ENCODE results near the gene BMPR1A.
"Not testable (repeated sequence)": the region's sequence is repeated elsewhere in the genome, so short reads cannot be mapped to it uniquely, and the experiment has no call there.

BMPR1A gene

DNA sequence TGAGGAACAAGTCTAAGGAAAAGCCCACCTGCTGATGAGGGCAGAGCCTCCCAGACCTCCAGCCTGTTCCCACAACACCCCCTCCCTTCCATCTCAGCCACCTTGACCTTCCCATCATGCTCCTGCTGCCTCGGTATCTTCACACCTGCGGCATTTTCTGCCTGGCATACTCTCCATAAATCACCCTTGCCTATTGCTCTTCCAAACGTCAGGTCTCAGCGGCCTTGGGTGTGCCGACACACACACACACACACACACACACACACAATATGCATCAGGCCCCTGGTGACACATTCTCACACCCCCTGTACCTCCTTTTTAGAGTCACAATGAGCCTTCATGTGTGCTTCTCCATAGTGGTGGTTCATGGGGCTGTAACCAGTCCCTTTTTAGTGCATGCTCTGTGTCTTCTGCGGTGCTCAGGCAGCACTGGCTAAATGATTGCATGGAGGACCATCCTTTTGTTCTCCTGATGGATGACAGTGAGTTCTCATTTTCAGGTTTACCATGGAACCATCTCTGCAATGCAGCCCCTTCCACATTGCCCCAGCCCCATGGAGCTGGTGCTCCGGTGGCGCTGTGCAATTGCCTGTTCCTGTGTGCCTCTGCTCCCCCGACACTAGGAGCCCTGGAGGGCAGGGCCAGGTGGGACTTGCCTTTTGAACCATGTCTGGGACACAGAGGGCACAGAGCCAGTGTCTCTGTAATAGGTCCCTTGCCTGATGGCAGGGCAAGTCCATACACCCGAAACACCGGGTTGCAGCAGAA, 216.4 kb downstream of the BMPR1A start:
- DNase-seq = no peak

DNA sequence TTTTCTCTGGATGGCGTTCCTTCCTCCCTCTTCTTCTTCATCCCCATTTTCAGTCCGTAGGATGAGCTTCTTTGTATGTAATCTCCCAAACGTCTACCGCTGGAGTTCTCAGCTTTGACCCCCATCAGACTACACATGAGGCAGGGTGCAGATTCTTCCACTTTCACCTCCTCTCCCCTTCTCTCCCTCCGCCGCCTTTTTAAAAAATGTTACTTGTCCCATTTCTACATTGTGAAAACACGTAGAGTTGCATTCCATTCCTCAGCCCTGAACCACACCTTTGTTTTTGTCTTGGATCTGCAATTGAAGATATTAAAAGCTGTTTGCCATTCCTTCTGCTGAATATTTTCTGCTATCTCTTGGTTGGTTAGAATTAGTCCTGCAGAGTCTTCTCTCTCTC, 218.1 kb downstream of the BMPR1A start:
- DNase-seq = no peak

DNA sequence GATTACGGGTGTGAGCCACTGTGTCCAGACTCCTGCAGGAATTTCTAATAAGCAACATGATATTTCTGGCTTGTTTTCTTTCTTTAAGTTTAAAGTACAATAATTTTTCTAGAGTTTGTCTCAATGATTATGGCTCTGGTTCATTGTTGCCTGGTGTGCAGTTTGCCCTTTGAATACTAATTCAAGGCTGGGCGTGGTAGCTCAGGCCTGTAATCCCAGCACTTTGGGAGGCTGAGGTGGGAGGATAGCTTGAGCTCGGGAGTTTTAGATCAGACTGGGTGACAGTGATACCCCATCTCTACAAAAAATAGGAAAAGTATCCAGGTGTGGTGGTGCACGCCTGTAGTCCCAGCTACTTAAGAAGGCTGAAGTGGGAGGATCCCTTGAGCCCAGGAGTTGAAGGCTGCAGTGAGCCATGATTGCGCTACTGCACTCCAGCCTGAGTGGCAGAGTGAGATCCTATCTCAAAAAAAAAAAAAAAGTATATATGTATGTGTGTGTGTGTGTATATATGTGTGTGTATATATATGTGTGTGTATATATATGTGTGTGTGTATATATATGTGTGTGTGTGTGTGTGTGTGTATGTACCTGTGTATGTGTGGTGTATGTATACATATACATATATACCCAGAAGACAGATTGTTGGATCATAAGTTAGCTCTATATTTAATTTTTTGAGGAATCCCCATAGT, 220.1 kb downstream of the BMPR1A start:
- DNase-seq = no peak

DNA sequence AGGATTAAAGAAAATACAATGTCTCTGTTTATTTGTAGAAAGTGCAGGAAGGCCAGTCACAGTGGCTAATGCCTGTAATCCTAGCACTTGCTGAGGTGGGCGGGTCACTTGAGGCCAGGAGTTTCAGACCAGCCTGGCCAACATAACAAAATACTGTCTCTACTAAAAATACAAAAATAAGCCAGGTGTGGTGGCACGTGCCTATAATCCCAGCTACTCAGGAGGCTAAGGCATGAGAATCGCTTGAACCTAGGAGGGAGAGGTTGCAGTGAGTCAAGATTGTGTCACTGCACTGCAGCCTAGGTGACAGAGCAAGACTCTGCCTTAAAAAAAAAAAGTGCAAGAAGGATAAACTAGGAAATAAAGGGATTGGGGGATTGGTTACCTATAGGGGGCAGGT, 222.0 kb downstream of the BMPR1A start:
- not testable (repeated sequence) for DNase-seq

GRCh38 chr10:86979296-86979818, 222.9 kb downstream of the BMPR1A start:
- DNase-seq = no peak

GRCh38 chr10:86979977-86980448, 223.6 kb downstream of the BMPR1A start:
- no peak for DNase-seq

- DNase-seq = not testable (repeated sequence)
Measured at GRCh38 chr10:86981020-86981419, 224.6 kb downstream of the BMPR1A start.

DNA sequence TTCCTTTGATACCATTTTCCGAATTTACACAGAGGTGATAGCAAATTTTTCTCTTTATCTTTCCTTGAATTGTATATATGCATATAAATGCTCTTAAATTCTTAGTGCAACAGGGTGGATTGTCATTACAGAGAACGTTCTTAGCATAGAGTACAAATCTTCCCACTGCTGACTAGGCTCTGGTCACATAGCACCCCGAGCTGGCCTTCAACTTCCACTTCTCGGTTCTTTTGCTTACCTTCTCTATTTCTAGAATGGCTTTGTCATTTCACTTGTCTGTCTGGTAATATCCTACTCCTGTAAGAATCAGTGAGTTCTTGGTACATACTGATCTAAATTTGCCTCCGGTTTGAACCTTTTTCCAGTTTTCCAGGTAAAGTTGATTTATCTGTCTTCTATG, 225.3 kb downstream of the BMPR1A start:
- no peak for DNase-seq
